ENCODE measurements around the gene SIGMAR1. TPM values are rescaled to one million over a fixed set of nuclear protein-coding genes. Genes with fewer than 3 reads are reported as not detected.

The SIGMAR1 gene
- total RNA-seq, 1 experiment from 2014 or later, result 99.8 TPM

GRCh38 chr9:34624475-34625185, 13.0 kb downstream of the SIGMAR1 start:
- Mint-ChIP-seq H3K4me3 (ENCODE audit: unreplicated experiment) (no peak overlapping the region), H3K36me3 (ENCODE audit: insufficient read depth, unreplicated experiment) (no peaks in the 10 kb centered on the region), H3K27ac (ENCODE audit: low read depth, unreplicated experiment) (no peak overlapping the region), H3K27me3 (ENCODE audit: insufficient read depth, unreplicated experiment) (peaks cover 42% of the 10 kb centered on the region), H3K4me1 (ENCODE audit: insufficient read depth, unreplicated experiment) (peaks cover 14% of the 10 kb centered on the region), H3K9me3 (ENCODE audit: unreplicated experiment) (no peaks in the 10 kb centered on the region)
- DNase-seq (ENCODE audit: unreplicated experiment), result no peak
- ChIA-PET POLR2A (interaction anchor here (2.0 kb wide), 1 partner anchor 12 kb away, joined by 4 read pairs; no protein-coding TSS in a partner anchor), CTCF (interaction anchor here (0.9 to 4.7 kb wide), 3 partner anchors 9 to 11 kb away, joined by 4 to 36 read pairs (median 4); no protein-coding TSS in a partner anchor)
- intact Hi-C loops (cut with micrococcal nuclease), result no loop called here
- BruUV-seq (replicated peaks), result no TSS peak
- no peak for TF ChIP-seq CTCF (IDR thresholded peaks at IDR 0.05; ENCODE audit: unreplicated experiment)

GRCh38 chr9:34623374-34624235, 14.0 kb downstream of the SIGMAR1 start:
- Mint-ChIP-seq H3K4me3 (ENCODE audit: unreplicated experiment) (no peak overlapping the region), H3K9me3 (ENCODE audit: unreplicated experiment) (no peaks in the 10 kb centered on the region), H3K36me3 (ENCODE audit: insufficient read depth, unreplicated experiment) (no peaks in the 10 kb centered on the region), H3K27me3 (ENCODE audit: insufficient read depth, unreplicated experiment) (peaks cover 31% of the 10 kb centered on the region), H3K27ac (ENCODE audit: low read depth, unreplicated experiment) (no peak overlapping the region), H3K4me1 (ENCODE audit: insufficient read depth, unreplicated experiment) (peaks cover 22% of the 10 kb centered on the region)
- intact Hi-C loops (cut with micrococcal nuclease), result no loop called here
- TF ChIP-seq CTCF (IDR thresholded peaks at IDR 0.05; ENCODE audit: unreplicated experiment), result no peak
- CTCF ChIA-PET, result interaction anchor here (0.6 to 4.7 kb wide), 3 partner anchors 10 to 110 kb away, joined by 4 to 36 read pairs (median 4); no protein-coding TSS in a partner anchor
- no peak for DNase-seq (ENCODE audit: unreplicated experiment)
- no TSS peak for BruUV-seq (replicated peaks)
- POLR2A ChIA-PET, result no interaction called here

- peak within 1 kb of the TSS; percentile 74 for H3K27ac Mint-ChIP-seq (ENCODE audit: low read depth, unreplicated experiment)
- peak; percentile 92 for DNase-seq (ENCODE audit: unreplicated experiment)
- ChIA-PET CTCF (interaction anchor here (0.7 to 2.6 kb wide), 8 partner anchors 8 to 82 kb away, joined by 3 to 39 read pairs (median 4); partner anchors contain the start of genes GALT, RPP25L and SIGMAR1), POLR2A (interaction anchor here (0.7 to 2.3 kb wide), 15 partner anchors 9 to 541 kb away, joined by 3 to 32 read pairs (median 4); partner anchors contain the start of genes ARID3C, DNAI1, FAM219A and GALT)
- H3K4me3 Mint-ChIP-seq (ENCODE audit: unreplicated experiment), result peak within 1 kb of the TSS; percentile 76
- H3K27me3 Mint-ChIP-seq (ENCODE audit: insufficient read depth, unreplicated experiment), result no peaks in the 10 kb centered on the region
- intact Hi-C loops (cut with micrococcal nuclease), result no loop called here
- BruUV-seq (replicated peaks), result TSS peak; percentile 51
- no peak for TF ChIP-seq CTCF (IDR thresholded peaks at IDR 0.05; ENCODE audit: unreplicated experiment)
- H3K9me3 Mint-ChIP-seq (ENCODE audit: unreplicated experiment), result no peaks in the 10 kb centered on the region
- H3K36me3 Mint-ChIP-seq (ENCODE audit: insufficient read depth, unreplicated experiment), result peaks cover 8% of the 10 kb centered on the region
- H3K4me1 Mint-ChIP-seq (ENCODE audit: insufficient read depth, unreplicated experiment), result peaks cover 14% of the 10 kb centered on the region
These were observed 17.3 kb downstream of the SIGMAR1 start, which contains the start of gene DCTN3 for GRCh38 chr9:34620061-34620994. DCTN3 (minus strand) TSS chr9:34620495; CDS start chr9:34620464, 31 bp downstream.
